ENCODE data around the gene SBF2. TPM values are rescaled to one million over a fixed set of nuclear protein-coding genes. Genes with fewer than 3 reads are reported as not detected.

Gene SBF2
- total RNA-seq, 1 donor from 2014 or later: 39.5 TPM

GRCh38 chr11:10116588-10116987 is 177.4 kb downstream of the SBF2 start:
- Mint-ChIP-seq H3K4me1 (ENCODE audit: unreplicated experiment) (peaks cover 14% of the 10 kb centered on the region), H3K27ac (no peak overlapping the region), H3K27me3 (no peaks in the 10 kb centered on the region), H3K36me3 (peaks cover 5% of the 10 kb centered on the region), H3K4me3 (no peak overlapping the region), H3K9me3 (peaks cover 5% of the 10 kb centered on the region)
- no peak for DNase-seq (ENCODE audit: extremely low spot score, unreplicated experiment)
- no peak for TF ChIP-seq CTCF (conservative IDR thresholded peaks at IDR 0.05)

GRCh38 chr11:10114593-10115404 is 179.2 kb downstream of the SBF2 start:
- Mint-ChIP-seq H3K4me3 (no peak overlapping the region), H3K36me3 (peaks cover 5% of the 10 kb centered on the region), H3K9me3 (peaks cover 6% of the 10 kb centered on the region), H3K27me3 (no peaks in the 10 kb centered on the region), H3K27ac (no peak overlapping the region), H3K4me1 (ENCODE audit: unreplicated experiment) (peaks cover 9% of the 10 kb centered on the region)
- DNase-seq (ENCODE audit: extremely low spot score, unreplicated experiment): no peak
- TF ChIP-seq CTCF (conservative IDR thresholded peaks at IDR 0.05): no peak

GRCh38 chr11:10113852-10114251 is 180.2 kb downstream of the SBF2 start:
- Mint-ChIP-seq H3K4me3 (no peak overlapping the region), H3K36me3 (peaks cover 5% of the 10 kb centered on the region), H3K4me1 (ENCODE audit: unreplicated experiment) (peaks cover 14% of the 10 kb centered on the region), H3K27ac (no peak overlapping the region), H3K27me3 (no peaks in the 10 kb centered on the region), H3K9me3 (peaks cover 10% of the 10 kb centered on the region)
- DNase-seq (ENCODE audit: extremely low spot score, unreplicated experiment): no peak
- TF ChIP-seq CTCF (conservative IDR thresholded peaks at IDR 0.05): no peak

GRCh38 chr11:10109806-10110205 is 184.2 kb downstream of the SBF2 start:
- no peaks in the 10 kb centered on the region for H3K36me3 Mint-ChIP-seq
- H3K27ac Mint-ChIP-seq: no peak overlapping the region
- no peak for DNase-seq (ENCODE audit: extremely low spot score, unreplicated experiment)

GRCh38 chr11:10108915-10109680 is 184.9 kb downstream of the SBF2 start:
- H3K4me3 Mint-ChIP-seq: no peak overlapping the region
- no peaks in the 10 kb centered on the region for H3K36me3 Mint-ChIP-seq
- H3K27me3 Mint-ChIP-seq: no peaks in the 10 kb centered on the region
- TF ChIP-seq CTCF (conservative IDR thresholded peaks at IDR 0.05): no peak
- H3K4me1 Mint-ChIP-seq (ENCODE audit: unreplicated experiment): peaks cover 9% of the 10 kb centered on the region
- H3K27ac Mint-ChIP-seq: no peak overlapping the region
- peaks cover 5% of the 10 kb centered on the region for H3K9me3 Mint-ChIP-seq
- DNase-seq (ENCODE audit: extremely low spot score, unreplicated experiment): no peak

More at GRCh38 chr11:10109806-10110205, 184.2 kb downstream of the SBF2 start:
- Mint-ChIP-seq H3K9me3 (peaks cover 5% of the 10 kb centered on the region), H3K4me3 (no peak overlapping the region), H3K4me1 (ENCODE audit: unreplicated experiment) (peaks cover 9% of the 10 kb centered on the region), H3K27me3 (no peaks in the 10 kb centered on the region)
- no peak for TF ChIP-seq CTCF (conservative IDR thresholded peaks at IDR 0.05)
